Activated naive CD8-positive, alpha-beta T cell treated with anti-CD3 and anti-CD28 coated beads for 36 hours (primary cell): ENCODE data around the gene SEMA3F. TPM values are rescaled to one million over a fixed set of nuclear protein-coding genes. Genes with fewer than 3 reads are reported as not detected.
"Not testable (repeated sequence)": the region's sequence is repeated elsewhere in the genome, so short reads cannot be mapped to it uniquely, and the experiment has no call there.

Experiments used
- DNase-seq: peaks from one replicate; pipeline ENCODE4 v3.0.0; 2021
- H3K27ac Mint-ChIP-seq: one replicate; pipeline ENCODE4 v1.8.0; 2022; ENCODE audit warnings: mild to moderate bottlenecking, moderate library complexity, mixed read lengths
- H3K27me3 Mint-ChIP-seq: one replicate; pipeline ENCODE4 v1.8.0; 2022; ENCODE audit warnings: mild to moderate bottlenecking, mixed read lengths
- H3K36me3 Mint-ChIP-seq: one replicate; pipeline ENCODE4 v1.8.0; 2021; ENCODE audit warnings: mild to moderate bottlenecking, mixed read lengths
- H3K4me1 Mint-ChIP-seq: one replicate; pipeline ENCODE4 v1.8.0; 2021; ENCODE audit warnings: mixed read lengths
- H3K4me3 Mint-ChIP-seq: one replicate; pipeline ENCODE4 v1.8.0; 2022; ENCODE audit warnings: mild to moderate bottlenecking, moderate library complexity, mixed read lengths
- H3K9me3 Mint-ChIP-seq: one replicate; pipeline ENCODE4 v1.8.0; 2022; ENCODE audit warnings: mixed read lengths
- total RNA-seq, 2 experiments: library from RNA; stranded (reverse); gene quantifications; one replicate each; pipeline ENCODE4 v1.2.3, GENCODE V29; 2021

The SEMA3F gene
- total RNA-seq, 2 experiments from 2014 or later = 0.10 to 0.28 TPM

DNA sequence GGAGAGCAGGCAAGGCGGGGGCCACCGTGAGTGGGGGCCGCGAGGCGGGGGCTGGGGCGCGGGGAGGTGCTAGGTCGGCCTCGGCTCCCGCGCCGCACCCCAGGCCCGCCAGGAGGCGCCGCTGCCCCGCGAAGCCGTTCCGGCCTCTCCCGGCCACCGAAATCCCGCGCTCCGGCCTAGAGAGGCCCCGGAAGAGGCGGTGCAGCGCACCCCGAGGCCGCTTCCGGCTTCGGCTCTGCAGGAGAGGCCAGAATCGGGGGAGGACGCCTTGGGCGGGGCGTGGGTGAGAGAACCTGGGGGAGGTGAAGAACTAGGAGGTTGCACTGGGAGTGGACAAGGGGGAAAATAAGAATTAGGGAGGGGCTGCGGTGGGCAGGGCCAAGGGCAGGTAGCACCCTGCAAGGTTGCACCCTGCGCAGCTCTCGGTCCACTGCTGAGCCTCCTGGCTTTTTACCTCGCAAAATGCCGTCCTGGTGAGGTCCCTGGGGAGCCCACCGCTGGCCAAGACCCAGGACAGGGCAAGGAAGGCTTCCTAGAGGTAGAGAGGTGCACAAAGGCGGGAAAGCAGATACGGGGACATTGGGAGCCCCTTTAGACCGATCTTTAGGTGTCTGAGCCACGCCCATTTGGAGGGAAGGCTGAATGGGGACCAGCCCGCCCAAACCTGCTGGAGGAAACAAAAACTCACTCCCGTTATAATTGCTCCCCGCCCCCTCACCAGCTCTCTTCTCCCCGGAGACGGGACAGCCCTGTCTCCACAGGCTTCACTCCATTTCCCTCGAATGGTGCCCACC, 72.5 kb downstream of the SEMA3F start:
- Mint-ChIP-seq H3K36me3 (no peaks in the 10 kb centered on the region), H3K27ac (peak overlapping the region; percentile 87), H3K4me3 (peak overlapping the region; percentile 95), H3K9me3 (no peaks in the 10 kb centered on the region), H3K4me1 (peaks cover 14% of the 10 kb centered on the region), H3K27me3 (peaks cover 9% of the 10 kb centered on the region)
- peak; percentile 95 for DNase-seq

DNA sequence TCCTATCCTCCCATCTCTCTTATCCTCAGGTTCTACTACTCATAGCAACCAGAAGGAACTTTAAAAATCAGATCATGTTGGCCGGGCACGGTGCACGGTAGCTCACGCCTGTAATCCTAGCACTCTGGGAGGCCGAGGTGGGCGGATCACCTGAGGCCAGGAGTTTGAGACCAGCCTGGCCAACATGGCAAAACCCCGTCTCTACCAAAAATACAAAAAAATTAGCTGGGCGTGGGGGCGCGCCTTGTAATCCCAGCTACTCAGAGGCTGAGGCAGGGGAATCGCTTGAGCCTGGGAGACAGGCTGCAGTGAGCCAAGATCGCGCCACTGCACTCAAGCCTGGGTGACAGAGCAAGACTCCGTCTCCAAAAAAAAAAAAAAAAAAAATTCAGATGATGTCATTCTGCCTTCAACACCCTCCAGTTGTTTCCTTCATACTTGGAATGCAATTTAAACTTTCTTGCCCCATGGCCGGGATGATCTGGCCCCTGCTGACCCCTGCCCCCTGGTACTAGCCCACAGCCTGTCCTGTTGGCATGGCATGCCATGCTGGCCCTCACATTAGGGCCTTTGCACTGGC, 73.2 kb downstream of the SEMA3F start:
- not testable (repeated sequence) for DNase-seq, H3K27me3 Mint-ChIP-seq, H3K36me3 Mint-ChIP-seq, H3K9me3 Mint-ChIP-seq
- peaks cover 14% of the 10 kb centered on the region for H3K4me1 Mint-ChIP-seq
- H3K27ac Mint-ChIP-seq = peak overlapping the region; percentile 87
- H3K4me3 Mint-ChIP-seq = peak overlapping the region; percentile 90

DNA sequence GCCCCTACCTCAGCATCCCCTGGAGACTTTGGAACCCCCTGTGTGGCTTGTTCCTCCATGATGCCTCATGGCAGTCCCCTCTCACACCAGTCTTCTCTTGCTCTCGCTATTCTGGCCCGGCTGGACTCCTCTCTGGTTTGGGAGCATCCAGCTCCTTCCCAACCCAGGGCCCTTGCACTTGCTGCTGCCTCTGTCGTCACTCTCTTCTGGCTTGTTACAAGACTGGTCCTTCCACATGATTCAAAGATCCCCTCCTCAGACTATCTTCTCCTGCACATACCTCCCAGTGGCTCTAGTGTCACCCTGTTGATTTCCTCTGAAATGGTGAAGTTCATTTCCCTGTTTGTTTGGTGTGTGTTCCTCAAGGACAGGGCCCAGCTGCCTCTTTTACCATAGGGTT, 74.4 kb downstream of the SEMA3F start:
- H3K27me3 Mint-ChIP-seq = peaks cover 9% of the 10 kb centered on the region
- H3K9me3 Mint-ChIP-seq = no peaks in the 10 kb centered on the region
- no peak overlapping the region for H3K4me3 Mint-ChIP-seq
- H3K4me1 Mint-ChIP-seq = peaks cover 14% of the 10 kb centered on the region
- H3K27ac Mint-ChIP-seq = no peak overlapping the region
- DNase-seq = no peak
- H3K36me3 Mint-ChIP-seq = no peaks in the 10 kb centered on the region

DNA sequence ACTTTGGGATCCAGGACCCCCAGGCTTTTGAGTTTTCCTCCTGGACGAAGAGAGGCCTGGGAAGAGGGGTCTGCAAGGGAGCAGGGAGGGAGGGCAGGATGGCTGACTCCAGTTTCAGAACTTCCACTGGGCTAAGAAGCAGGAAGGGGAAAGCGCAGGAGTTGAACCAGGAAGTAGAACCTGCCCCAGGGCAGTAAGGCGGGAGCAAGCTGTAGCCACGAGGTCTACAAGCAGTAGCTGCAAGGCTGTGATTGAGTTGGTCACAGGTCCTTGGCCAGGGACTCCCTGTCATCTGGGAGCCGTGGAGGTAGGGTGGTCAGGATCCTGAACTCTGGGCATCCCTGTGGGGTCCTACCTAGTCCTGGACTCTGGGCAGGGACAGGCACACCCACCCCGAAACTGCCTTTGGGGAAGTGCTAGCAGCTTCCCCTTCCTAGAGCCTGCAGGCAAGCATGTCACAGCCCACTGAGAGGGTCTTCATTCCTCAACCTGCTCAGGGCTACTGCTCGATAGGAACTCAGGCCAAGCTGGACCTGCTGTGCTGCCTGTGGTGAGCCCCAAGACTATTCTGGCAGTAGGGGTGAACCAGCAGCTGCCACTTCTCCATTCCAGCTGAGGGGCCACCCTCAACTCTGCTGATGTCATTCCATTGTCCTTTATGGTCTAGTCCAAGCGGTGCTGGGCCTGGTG, 75.1 kb downstream of the SEMA3F start:
- H3K36me3 Mint-ChIP-seq = no peaks in the 10 kb centered on the region
- no peak overlapping the region for H3K4me3 Mint-ChIP-seq
- no peak overlapping the region for H3K27ac Mint-ChIP-seq
- peaks cover 16% of the 10 kb centered on the region for H3K4me1 Mint-ChIP-seq
- no peak for DNase-seq
- H3K9me3 Mint-ChIP-seq = no peaks in the 10 kb centered on the region
- H3K27me3 Mint-ChIP-seq = peaks cover 1% of the 10 kb centered on the region

DNA sequence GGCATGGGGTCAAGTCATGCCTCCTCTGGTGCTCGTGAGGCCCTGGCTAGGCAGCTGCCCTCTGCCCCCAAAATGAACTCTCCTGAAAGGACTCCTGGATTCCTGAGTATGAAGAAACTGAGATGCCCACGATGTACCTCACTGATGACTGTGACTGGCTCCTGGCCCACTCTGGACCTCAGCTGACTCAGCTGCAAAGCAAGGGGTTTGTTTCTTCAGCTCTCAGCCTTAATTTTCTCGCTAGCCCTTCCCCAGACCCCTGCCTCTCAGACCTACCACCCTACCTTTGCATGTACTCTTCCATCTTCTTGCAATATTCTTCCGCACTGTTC, 75.6 kb downstream of the SEMA3F start:
- Mint-ChIP-seq H3K4me3 (no peak overlapping the region), H3K36me3 (no peaks in the 10 kb centered on the region), H3K27ac (no peak overlapping the region), H3K27me3 (no peaks in the 10 kb centered on the region), H3K9me3 (no peaks in the 10 kb centered on the region), H3K4me1 (peaks cover 19% of the 10 kb centered on the region)
- no peak for DNase-seq

DNA sequence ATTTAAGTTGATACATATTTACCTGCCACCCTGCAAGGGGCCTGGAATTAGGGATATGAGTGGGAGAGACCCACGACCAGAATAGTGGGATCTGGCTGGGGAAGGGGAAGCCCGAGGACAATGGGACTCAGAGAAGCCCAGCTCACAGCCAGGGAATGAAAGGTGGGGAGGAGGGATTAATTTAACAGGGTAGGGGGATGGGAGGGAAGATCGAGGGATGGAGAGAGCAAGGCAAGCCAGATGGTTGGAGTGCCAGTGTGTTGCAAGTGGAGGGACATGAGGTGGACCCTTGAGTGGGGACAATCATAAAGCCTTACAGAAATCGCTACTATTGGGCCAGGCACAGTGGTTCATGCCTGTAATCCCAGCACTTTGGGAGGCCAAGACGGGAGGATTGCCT, 76.5 kb downstream of the SEMA3F start:
- Mint-ChIP-seq H3K27me3 (no peaks in the 10 kb centered on the region), H3K36me3 (peaks cover 2% of the 10 kb centered on the region), H3K27ac (no peak overlapping the region), H3K4me1 (peaks cover 15% of the 10 kb centered on the region), H3K4me3 (no peak overlapping the region), H3K9me3 (no peaks in the 10 kb centered on the region)
- no peak for DNase-seq

DNA sequence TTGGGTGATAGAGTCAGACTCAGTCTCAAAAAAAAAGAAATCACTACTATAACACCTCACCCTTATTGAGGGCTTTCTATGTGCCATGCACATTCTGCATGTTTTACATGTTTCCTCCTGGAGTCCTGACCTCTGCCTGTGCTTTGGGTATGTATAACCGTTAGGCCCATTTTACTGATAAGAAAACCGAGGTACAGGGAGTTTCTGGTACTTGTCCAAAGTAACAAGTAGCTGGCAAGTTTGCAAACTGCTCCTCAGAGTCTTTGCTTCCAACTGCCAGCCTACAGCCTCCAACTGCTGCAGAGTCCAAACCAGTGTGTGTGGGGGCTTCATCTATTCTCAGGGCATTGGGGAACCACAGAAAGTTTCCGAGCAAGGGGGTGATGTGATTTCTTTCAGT, 77.2 kb downstream of the SEMA3F start:
- no peaks in the 10 kb centered on the region for H3K27me3 Mint-ChIP-seq
- no peak overlapping the region for H3K27ac Mint-ChIP-seq
- DNase-seq = no peak
- peaks cover 13% of the 10 kb centered on the region for H3K4me1 Mint-ChIP-seq
- no peaks in the 10 kb centered on the region for H3K9me3 Mint-ChIP-seq
- H3K36me3 Mint-ChIP-seq = peaks cover 8% of the 10 kb centered on the region
- H3K4me3 Mint-ChIP-seq = no peak overlapping the region

DNA sequence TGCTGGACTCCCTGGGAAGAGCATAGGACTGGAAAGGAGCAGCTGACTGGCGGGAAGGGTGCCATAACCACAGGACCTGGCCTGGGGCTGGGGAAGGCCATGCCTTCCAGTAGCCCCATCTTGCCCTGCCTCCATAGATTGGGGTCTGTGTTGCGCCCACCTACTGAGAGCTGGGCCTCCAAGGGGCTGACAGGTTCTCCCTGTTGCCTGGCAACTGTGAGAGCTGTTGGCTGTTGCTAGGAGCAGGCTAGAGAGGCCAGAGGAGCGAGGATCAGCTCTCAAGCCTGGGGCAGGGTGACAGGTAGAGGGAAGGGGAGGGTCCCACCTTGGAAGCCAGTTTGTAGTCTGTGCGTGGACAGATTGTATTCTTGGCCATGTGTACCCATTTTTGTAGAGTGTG, 78.1 kb downstream of the SEMA3F start:
- peaks cover 15% of the 10 kb centered on the region for H3K36me3 Mint-ChIP-seq
- H3K4me3 Mint-ChIP-seq = no peak overlapping the region
- H3K27ac Mint-ChIP-seq = no peak overlapping the region
- H3K9me3 Mint-ChIP-seq = no peaks in the 10 kb centered on the region
- H3K27me3 Mint-ChIP-seq = no peaks in the 10 kb centered on the region
- no peak for DNase-seq
- peaks cover 10% of the 10 kb centered on the region for H3K4me1 Mint-ChIP-seq

DNA sequence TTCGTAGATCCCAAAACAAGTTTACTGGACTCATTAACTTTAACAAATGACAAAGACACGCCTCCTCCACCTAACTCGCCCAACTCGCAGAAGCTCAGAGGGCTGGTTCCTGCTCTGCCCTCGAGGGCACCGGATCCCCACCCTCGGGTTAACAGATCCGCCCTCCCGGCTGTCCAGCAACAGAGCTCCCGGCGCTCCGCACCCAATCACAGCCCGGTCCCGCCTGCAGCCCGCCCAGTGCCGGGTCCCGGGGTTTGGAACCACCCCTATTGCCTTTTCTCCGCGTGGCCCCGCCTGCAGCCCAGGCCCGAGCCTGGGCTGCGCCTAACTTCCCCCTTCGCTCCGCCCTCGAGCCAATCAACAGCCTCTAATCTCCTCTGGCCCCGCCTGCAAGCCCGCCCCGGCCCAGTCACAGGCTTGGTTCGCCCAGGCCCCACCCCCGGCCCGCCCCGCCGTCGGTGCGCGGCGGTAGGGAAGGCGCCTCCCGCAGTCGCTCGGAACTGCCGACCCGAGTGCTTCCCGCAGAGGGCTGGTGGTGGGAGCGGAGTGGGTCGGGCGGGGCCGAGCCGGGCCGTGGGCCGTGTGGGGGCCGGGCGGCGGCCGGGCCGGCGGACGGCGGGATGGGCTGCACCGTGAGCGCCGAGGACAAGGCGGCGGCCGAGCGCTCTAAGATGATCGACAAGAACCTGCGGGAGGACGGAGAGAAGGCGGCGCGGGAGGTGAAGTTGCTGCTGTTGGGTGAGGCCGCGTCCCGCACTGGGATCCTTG, 80.8 kb downstream of the SEMA3F start, which contains the start of gene GNAI2:
Gene GNAI2 (plus strand): TSS at position 489 of the 768 bp plus-strand sequence. CDS start 132 bp downstream, at position 621.
- peak within 1 kb of the TSS; percentile 92 for H3K27ac Mint-ChIP-seq
- no peaks in the 10 kb centered on the region for H3K9me3 Mint-ChIP-seq
- peak within 1 kb of the TSS; percentile 96 for H3K4me3 Mint-ChIP-seq
- H3K27me3 Mint-ChIP-seq = no peaks in the 10 kb centered on the region
- H3K36me3 Mint-ChIP-seq = peaks cover 21% of the 10 kb centered on the region
- peaks cover 29% of the 10 kb centered on the region for H3K4me1 Mint-ChIP-seq
- peak; percentile 100 for DNase-seq

DNA sequence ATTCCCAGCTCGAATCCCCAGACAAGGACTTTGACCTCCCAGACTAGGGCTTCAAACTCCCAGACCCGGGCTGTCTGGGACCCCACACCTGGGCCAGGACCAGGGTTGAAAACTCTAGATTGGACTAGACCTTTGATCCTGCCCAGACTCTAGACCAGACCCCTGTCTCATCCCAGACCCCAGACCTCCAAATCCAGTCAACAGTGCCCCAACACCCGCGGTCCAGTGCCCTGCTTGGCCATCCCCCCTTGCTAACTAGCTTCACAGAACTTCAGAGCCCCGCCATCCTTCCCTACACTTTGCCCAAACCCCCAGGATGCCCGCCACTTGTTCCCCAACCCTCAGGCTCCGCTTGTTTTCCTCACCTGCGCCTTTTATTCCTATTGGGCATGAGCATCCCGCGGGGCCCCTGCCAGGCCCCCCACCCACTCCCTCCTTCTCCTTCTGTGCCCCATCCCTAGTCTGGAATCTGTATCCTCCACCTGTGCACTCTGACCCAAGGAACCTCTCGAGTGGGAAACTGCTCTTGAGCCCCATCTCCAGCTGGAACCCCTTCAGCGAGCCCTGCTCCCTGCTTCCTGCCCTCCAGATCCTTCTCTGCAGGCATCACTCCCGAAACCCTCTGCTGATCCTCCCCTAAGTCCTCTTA, 81.5 kb downstream of the SEMA3F start:
- no peaks in the 10 kb centered on the region for H3K27me3 Mint-ChIP-seq
- no peaks in the 10 kb centered on the region for H3K9me3 Mint-ChIP-seq
- no peak for DNase-seq
- H3K36me3 Mint-ChIP-seq = peaks cover 21% of the 10 kb centered on the region
- peak overlapping the region; percentile 96 for H3K4me3 Mint-ChIP-seq
- H3K27ac Mint-ChIP-seq = peak overlapping the region; percentile 92
- peaks cover 35% of the 10 kb centered on the region for H3K4me1 Mint-ChIP-seq

DNA sequence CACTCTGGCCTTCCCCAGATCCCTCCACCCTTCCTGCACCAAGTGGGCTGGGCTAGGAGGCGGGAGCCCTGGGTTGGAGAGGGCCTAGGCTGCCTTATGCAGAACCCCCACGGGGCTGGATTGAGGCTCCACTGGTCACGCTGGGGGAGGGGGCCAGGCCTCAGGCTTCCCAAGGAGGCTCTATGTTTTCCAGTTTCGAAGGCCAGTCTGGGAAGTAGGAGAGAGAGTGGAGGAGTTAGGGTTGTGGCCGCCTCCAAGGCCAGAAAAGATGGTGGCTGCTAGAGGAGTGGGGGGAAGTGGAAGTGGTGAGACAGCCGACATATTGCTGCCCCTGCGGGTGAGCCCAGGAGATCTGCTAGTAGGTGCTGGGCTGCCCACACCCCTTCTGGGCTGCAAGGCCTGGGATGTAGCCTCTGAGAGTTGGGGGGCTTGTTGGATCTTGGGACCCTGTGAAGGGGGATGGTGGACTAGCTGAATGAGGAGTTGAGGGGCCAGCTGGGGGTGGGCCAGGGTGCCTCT, 82.1 kb downstream of the SEMA3F start:
- no peaks in the 10 kb centered on the region for H3K9me3 Mint-ChIP-seq
- H3K4me1 Mint-ChIP-seq = peaks cover 40% of the 10 kb centered on the region
- H3K36me3 Mint-ChIP-seq = peaks cover 21% of the 10 kb centered on the region
- peak overlapping the region; percentile 96 for H3K4me3 Mint-ChIP-seq
- H3K27ac Mint-ChIP-seq = peak overlapping the region; percentile 92
- peak; percentile 41 for DNase-seq
- H3K27me3 Mint-ChIP-seq = no peaks in the 10 kb centered on the region

DNA sequence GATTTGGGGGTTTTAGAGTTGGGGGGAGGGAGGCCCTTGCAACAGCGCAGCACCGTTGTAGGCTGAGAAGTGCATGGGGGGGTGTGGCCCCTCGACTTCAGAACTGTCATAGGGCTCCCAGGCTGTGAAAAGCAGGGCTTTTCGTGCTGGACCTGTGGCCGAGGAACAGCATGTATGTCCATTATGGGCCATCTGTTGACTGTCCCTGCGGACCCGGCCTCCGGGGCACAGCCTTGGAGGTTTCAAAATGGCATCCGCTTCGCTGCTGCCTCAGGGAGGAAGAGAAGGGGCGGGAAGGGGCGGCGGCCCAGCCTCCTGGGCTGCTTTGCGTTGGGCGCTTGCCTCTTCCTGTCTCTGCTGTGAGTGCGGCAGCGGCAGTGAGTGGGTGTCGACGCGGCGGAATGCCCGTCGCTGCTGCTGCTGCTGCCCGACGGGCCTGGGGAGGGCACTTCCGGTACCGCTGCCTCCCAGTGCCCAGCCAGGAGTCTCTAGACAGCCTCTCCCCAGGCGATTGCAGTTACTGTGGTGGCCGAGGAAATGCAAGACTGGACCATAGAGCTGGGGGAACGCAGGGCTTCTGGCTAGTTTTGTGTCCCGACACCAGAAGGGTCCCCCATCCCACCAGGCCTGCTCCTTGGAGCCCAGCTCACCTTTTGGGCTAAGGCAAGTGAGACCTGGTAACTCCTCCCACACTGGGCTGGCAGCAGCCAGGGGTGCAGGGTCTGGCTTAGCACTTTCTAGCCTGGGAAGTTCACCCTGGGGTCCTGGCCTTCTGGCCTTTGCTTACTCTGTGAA, 82.8 kb downstream of the SEMA3F start:
- peak overlapping the region; percentile 92 for H3K27ac Mint-ChIP-seq
- peak overlapping the region; percentile 96 for H3K4me3 Mint-ChIP-seq
- H3K27me3 Mint-ChIP-seq = no peaks in the 10 kb centered on the region
- H3K36me3 Mint-ChIP-seq = peaks cover 21% of the 10 kb centered on the region
- no peaks in the 10 kb centered on the region for H3K9me3 Mint-ChIP-seq
- peaks cover 48% of the 10 kb centered on the region for H3K4me1 Mint-ChIP-seq
- DNase-seq = peak; percentile 91

DNA sequence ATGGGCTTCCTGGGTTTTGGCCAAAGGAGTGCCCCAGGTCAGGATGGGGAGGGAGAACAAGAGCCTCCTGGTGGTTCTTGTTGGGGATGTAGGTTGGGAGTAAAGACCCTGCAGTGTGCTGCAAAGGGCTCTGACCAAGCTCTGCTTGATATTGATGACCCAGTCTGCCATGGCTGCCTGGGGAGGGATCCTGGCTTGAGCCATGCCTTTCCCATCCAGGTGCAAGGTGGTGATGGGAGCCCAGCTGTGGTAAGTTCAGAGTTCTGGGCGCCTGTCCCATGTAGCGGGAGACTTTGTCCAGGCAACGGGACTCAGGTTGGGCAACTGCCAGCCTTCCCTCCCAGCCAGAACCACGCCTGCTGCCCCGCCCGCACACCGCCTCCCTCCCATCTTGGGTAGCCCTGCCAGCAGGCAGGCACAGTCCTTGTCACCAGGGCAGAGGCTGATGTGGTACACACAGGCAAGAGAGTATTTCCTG, 83.5 kb downstream of the SEMA3F start:
- peak overlapping the region; percentile 92 for H3K27ac Mint-ChIP-seq
- DNase-seq = no peak
- H3K4me3 Mint-ChIP-seq = peak overlapping the region; percentile 96
- H3K4me1 Mint-ChIP-seq = peaks cover 52% of the 10 kb centered on the region
- H3K36me3 Mint-ChIP-seq = peaks cover 21% of the 10 kb centered on the region
- no peaks in the 10 kb centered on the region for H3K9me3 Mint-ChIP-seq
- H3K27me3 Mint-ChIP-seq = no peaks in the 10 kb centered on the region
